SK-N-SH (cell line): ENCODE results near the gene SNAI3. TPM values are rescaled to one million over a fixed set of nuclear protein-coding genes. Genes with fewer than 3 reads are reported as not detected.

ENCODE experiments used
- CTCF ChIA-PET: fragments of 300-600, 350-600 bp; formaldehyde crosslinking; extraction: SDS; loops from one replicate; lab custom pipeline; 2021; lab: Yijun Ruan, JAX
- POLR2A ChIA-PET: fragments of 350-600 bp; sonication (Branson Sonifier 250); formaldehyde crosslinking; extraction: SDS; loops from one replicate; lab custom pipeline; 2020; ENCODE audit warnings: antibody characterized with exemption, inconsistent platforms; lab: Yijun Ruan, JAX
- DNase-seq: peaks from one replicate; pipeline ENCODE4 v3.0.0; 2012
- H2AFZ ChIP-seq: fragments of 200-600 bp; sonication (generic); 2 replicates; pipeline ENCODE4 v1.8.1; 2016; ENCODE audit warnings: antibody characterized with exemption, mild to moderate bottlenecking, low read depth
- H3F3A ChIP-seq: fragments of 200-600 bp; sonication (generic); replicated peaks from 2 replicates; pipeline ENCODE3; 2016; ENCODE audit warnings: antibody characterized with exemption, mild to moderate bottlenecking; ENCODE audit not compliant: insufficient read depth
- H3K27ac ChIP-seq, 2 experiments: fragments of 200-500 bp in 1 of 2; fragments of 200-600 bp in 1 of 2; sonication (Bioruptor generic) in 1 of 2; sonication (generic), shearing (Covaris generic) in 1 of 2; 2 replicates each; pipeline versions ENCODE4 v1.5.1 to v1.6.1; 2014 to 2016; ENCODE audit warnings: low read depth in 2 of 2, inconsistent platforms in 1 of 2, low read length in 1 of 2, mild to moderate bottlenecking in 1 of 2, mixed read lengths in 1 of 2
- H3K27me3 ChIP-seq: fragments of 200-600 bp; sonication (generic), shearing (Covaris generic); 2 replicates; pipeline ENCODE4 v1.6.1; 2016; ENCODE audit warnings: mixed run types; ENCODE audit not compliant: insufficient read depth
- H3K36me3 ChIP-seq, 2 experiments: fragments of 200-500 bp in 1 of 2; fragments of 200-600 bp in 1 of 2; sonication (Bioruptor generic) in 1 of 2; sonication (generic) in 1 of 2; replicated peaks in 1 of 2; 2 replicates each; pipeline versions ENCODE3 to v1.5.1; 2014 to 2016; ENCODE audit warnings: low read length in 1 of 2, mild to moderate bottlenecking in 1 of 2; ENCODE audit not compliant: insufficient read depth in 2 of 2, control insufficient read depth in 1 of 2
- H3K4me1 ChIP-seq, 2 experiments: fragments of 200-500 bp in 1 of 2; fragments of 200-600 bp in 1 of 2; sonication (Bioruptor generic) in 1 of 2; sonication (generic), shearing (Covaris generic) in 1 of 2; 2 replicates each; pipeline versions ENCODE4 v1.5.1 to v1.6.1; 2014 to 2016; ENCODE audit warnings: low read depth in 1 of 2, low read length in 1 of 2, mixed run types in 1 of 2; ENCODE audit not compliant: insufficient read depth in 2 of 2, control insufficient read depth in 1 of 2
- H3K4me2 ChIP-seq: fragments of 200-600 bp; sonication (generic), shearing (Covaris generic); 2 replicates; pipeline ENCODE4 v1.6.1; 2017; ENCODE audit warnings: mixed run types
- H3K4me3 ChIP-seq, 2 experiments: fragments of 200-500 bp in 1 of 2; fragments of 200-600 bp in 1 of 2; sonication (Bioruptor generic) in 1 of 2; sonication (generic), shearing (Covaris generic) in 1 of 2; 2 replicates each; pipeline versions ENCODE4 v1.5.1 to v1.8.1; 2014 to 2016; ENCODE audit warnings: low read depth in 2 of 2, inconsistent platforms in 1 of 2, low read length in 1 of 2, mild to moderate bottlenecking in 1 of 2, mixed read lengths in 1 of 2, moderate library complexity in 1 of 2
- H3K79me2 ChIP-seq: fragments of 200-600 bp; sonication (generic); 2 replicates; pipeline ENCODE4 v1.8.1; 2017; ENCODE audit warnings: mild to moderate bottlenecking; ENCODE audit not compliant: insufficient read depth
- H3K9ac ChIP-seq: fragments of 200-600 bp; sonication (generic); 2 replicates; pipeline ENCODE4 v1.6.1; 2017; ENCODE audit warnings: mixed run types
- H3K9me2 ChIP-seq: fragments of 200-600 bp; sonication (generic); 2 replicates; pipeline ENCODE4 v1.6.1; 2017; ENCODE audit warnings: mixed run types
- H3K9me3 ChIP-seq: fragments of 200-600 bp; sonication (generic); 2 replicates; pipeline ENCODE4 v1.6.1; 2017; ENCODE audit warnings: mixed run types, mild to moderate bottlenecking, moderate library complexity
- H4K20me1 ChIP-seq: fragments of 200-600 bp; sonication (generic); 2 replicates; pipeline ENCODE4 v1.6.1; 2017; ENCODE audit warnings: mild to moderate bottlenecking, mixed run types; ENCODE audit not compliant: insufficient read depth
- ELF1 ChIP-seq: IDR thresholded peaks from 2 replicates; pipeline ENCODE4 v1.4.0; 2012
- FOSL2 ChIP-seq: IDR thresholded peaks from 2 replicates; pipeline ENCODE4 v1.4.0; 2012; ENCODE audit warnings: low read depth, mild to moderate bottlenecking, moderate library complexity, borderline replicate concordance
- FOXJ3 ChIP-seq: sonication (generic); formaldehyde crosslinking; IDR thresholded peaks from 2 replicates; pipeline ENCODE4 v1.5.1; 2020; ENCODE audit warnings: mild to moderate bottlenecking, missing genetic modification reagents
- FOXM1 ChIP-seq: IDR thresholded peaks from 2 replicates; pipeline ENCODE4 v1.4.0; 2012; ENCODE audit warnings: low read depth, mild to moderate bottlenecking
- GATA2 ChIP-seq: sonication (generic); formaldehyde crosslinking; IDR thresholded peaks from 2 replicates; pipeline ENCODE4 v1.5.0; 2020; ENCODE audit warnings: mild to moderate bottlenecking, missing genetic modification reagents
- IRF3 ChIP-seq: fragments of 150-350 bp; IDR thresholded peaks from 2 replicates; pipeline ENCODE4 v1.6.1; 2016; ENCODE audit warnings: mild to moderate bottlenecking, low read depth, low read length
- JUND ChIP-seq: IDR thresholded peaks from 2 replicates; pipeline ENCODE4 v1.4.0; 2012
- MEF2A ChIP-seq: IDR thresholded peaks from 2 replicates; pipeline ENCODE4 v1.4.0; 2012; ENCODE audit warnings: low read depth, borderline replicate concordance
- NFIC ChIP-seq: IDR thresholded peaks from 2 replicates; pipeline ENCODE4 v1.4.0; 2012; ENCODE audit warnings: borderline replicate concordance
- POLR2AphosphoS5 ChIP-seq: IDR thresholded peaks from 2 replicates; pipeline ENCODE4 v1.6.1; 2012; ENCODE audit warnings: low read depth, low read length
- RAD21 ChIP-seq: IDR thresholded peaks from 2 replicates; pipeline ENCODE4 v1.6.1; 2012; ENCODE audit warnings: mild to moderate bottlenecking, low read length
- RCOR1 ChIP-seq: fragments of 150-350 bp; IDR thresholded peaks from 2 replicates; pipeline ENCODE4 v1.6.1; 2017; ENCODE audit warnings: antibody characterized with exemption, low read length
- REST ChIP-seq: IDR thresholded peaks from 2 replicates; pipeline ENCODE4 v1.6.1; 2012; ENCODE audit warnings: mild to moderate bottlenecking, low read depth, low read length, moderate library complexity
- SIN3A ChIP-seq: IDR thresholded peaks from 2 replicates; pipeline ENCODE4 v1.6.1; 2012; ENCODE audit warnings: low read depth, mild to moderate bottlenecking, low read length, moderate library complexity, borderline replicate concordance
- SMC3 ChIP-seq: IDR thresholded peaks from 2 replicates; pipeline ENCODE4 v1.6.1; 2012; ENCODE audit warnings: low read depth, low read length, improper control_type of control experiment
- TAF1 ChIP-seq: IDR thresholded peaks from 2 replicates; pipeline ENCODE4 v1.6.1; 2012; ENCODE audit warnings: low read depth, mild to moderate bottlenecking, low read length, moderate library complexity, borderline replicate concordance
- TEAD4 ChIP-seq: IDR thresholded peaks from 2 replicates; pipeline ENCODE4 v1.4.0; 2012; ENCODE audit warnings: mild to moderate bottlenecking, borderline replicate concordance; ENCODE audit not compliant: insufficient read depth
- ZBTB33 ChIP-seq: IDR thresholded peaks from 2 replicates; pipeline ENCODE4 v1.4.0; 2012; ENCODE audit warnings: low read depth, borderline replicate concordance
- WGBS: methylation state at CpG from one replicate; pipeline ENCODE4 v1.1.6; 2017; ENCODE audit warnings: low lambda C conversion rate; 5-methylcytosine and 5-hydroxymethylcytosine counted together
- polyA plus RNA-seq, 3 experiments: library from polyadenylated mRNA; depleted of rRNA; stranded (reverse); fragments of >200 nt; gene quantifications; 2 replicates each; pipeline ENCODE4 v1.2.3, GENCODE V29; 2012

Gene SNAI3
- polyA plus RNA-seq, 1 of the 3 experiments (the other 2 are of a cell fraction) = 0.03 TPM

- ChIA-PET POLR2A (no interaction called here), CTCF (interaction anchor here (1.0 kb wide), 2 partner anchors 35 to 465 kb away, joined by 3 read pairs; no protein-coding TSS in a partner anchor)
- Histone ChIP-seq H3K27me3 (no peaks in the 10 kb centered on the region), H3K9me3 (no peaks in the 10 kb centered on the region), H4K20me1 (0 out of 2 replicates have a peak, but pooled peaks cover 6% of the 10 kb centered on the region), H3K9ac (no peak overlapping the region), H3K9me2 (no peaks in the 10 kb centered on the region), H3K4me1 (peaks cover 13 to 16% of the 10 kb centered on the region in 2 experiments; a peak in 3 of 4 replicates), H3K27ac (no peak overlapping the region), H3F3A (peaks cover 8% of the 10 kb centered on the region), H3K36me3 (peaks cover 0 to 12% of the 10 kb centered on the region in 2 experiments), H3K4me2 (no peak overlapping the region), H2AFZ (no peak overlapping the region), H3K4me3 (no peak overlapping the region), H3K79me2 (peaks cover 47% of the 10 kb centered on the region)
- no peak for TF ChIP-seq TAF1
- no peak for TF ChIP-seq FOXJ3 (CRISPR knock-in tag)
- TF ChIP-seq JUND = no peak
- no peak for TF ChIP-seq GATA2
- TF ChIP-seq FOSL2 = no peak
- TF ChIP-seq NFIC = no peak
- TF ChIP-seq SMC3 = no peak
- no peak for TF ChIP-seq IRF3
- TF ChIP-seq TEAD4 = no peak
- TF ChIP-seq FOXM1 = no peak
- WGBS = 88% methylated on average over 31 of the region's 31 CpGs
- no peak for DNase-seq
Observed at GRCh38 chr16:88702371-88703210, 16.3 kb upstream of the SNAI3 start.

GRCh38 chr16:88701581-88702370 lies 15.5 kb upstream of the SNAI3 start:
- peaks cover 39% of the 10 kb centered on the region for H3K79me2 ChIP-seq
- H3K9ac ChIP-seq = no peak overlapping the region
- H2AFZ ChIP-seq = no peak overlapping the region
- 0 out of 2 replicates have a peak, but pooled peaks cover 6% of the 10 kb centered on the region for H4K20me1 ChIP-seq
- peaks cover 9 to 13% of the 10 kb centered on the region in 2 experiments; a peak in 3 of 4 replicates for H3K4me1 ChIP-seq
- H3K27ac ChIP-seq = peak overlapping the region in 1 of 2 experiments; percentile 44; a peak in 2 of 4 replicates
- no peak overlapping the region for H3K4me3 ChIP-seq
- no peaks in the 10 kb centered on the region for H3K27me3 ChIP-seq
- CTCF ChIA-PET = interaction anchor here (0.7 to 1.3 kb wide), 3 partner anchors 17 to 466 kb away, joined by 3 read pairs; no protein-coding TSS in a partner anchor
- no peak for DNase-seq
- 84% methylated on average over 4 of the region's 30 CpGs for WGBS
- H3K9me3 ChIP-seq = no peaks in the 10 kb centered on the region
- POLR2A ChIA-PET = no interaction called here
- peaks cover 0 to 20% of the 10 kb centered on the region in 2 experiments for H3K36me3 ChIP-seq
- peak overlapping the region; percentile 76; the same call in 1 of the 2 replicates for H3K4me2 ChIP-seq
- H3F3A ChIP-seq = peaks cover 3% of the 10 kb centered on the region
- no peaks in the 10 kb centered on the region for H3K9me2 ChIP-seq
- TF ChIP-seq SMC3 = no peak
- no peak for TF ChIP-seq SIN3A
- TF ChIP-seq REST = no peak
- no peak for TF ChIP-seq FOXM1
- no peak for TF ChIP-seq ELF1
- TF ChIP-seq RCOR1 = no peak
- TF ChIP-seq RAD21 = no peak
- no peak for TF ChIP-seq MEF2A
- no peak for TF ChIP-seq POLR2AphosphoS5
- no peak for TF ChIP-seq ZBTB33
- no peak for TF ChIP-seq GATA2
